GM12878 (cell line): ENCODE measurements around the gene IFRD2. TPM values are rescaled to one million over a fixed set of nuclear protein-coding genes. Genes with fewer than 3 reads are reported as not detected.

ENCODE experiments used
- E2F4 ChIP-seq: IDR thresholded peaks from 2 replicates; pipeline ENCODE4 v1.6.1; 2012; ENCODE audit warnings: low read depth, low read length, improper control_type of control experiment
- ELK1 ChIP-seq: IDR thresholded peaks from 2 replicates; pipeline ENCODE4 v1.6.1; 2012; ENCODE audit warnings: low read depth, low read length, improper control_type of control experiment
- EP300 ChIP-seq, 2 experiments: fragments of 150-350 bp in 1 of 2; IDR thresholded peaks; 2 replicates each; pipeline ENCODE4 v1.6.1; 2011 to 2012; ENCODE audit warnings: low read depth in 2 of 2, low read length in 2 of 2, borderline replicate concordance in 1 of 2, improper control_type of control experiment in 1 of 2, inconsistent platforms in 1 of 2; ENCODE audit not compliant: control insufficient read depth in 1 of 2
- EZH2 ChIP-seq: IDR thresholded peaks from 2 replicates; pipeline ENCODE4 v1.6.1; 2012; ENCODE audit warnings: low read depth, mild to moderate bottlenecking, control low read depth, inconsistent platforms, low read length, borderline replicate concordance; ENCODE audit not compliant: control insufficient read depth
- FOS ChIP-seq: IDR thresholded peaks from 3 replicates; pipeline ENCODE4 v1.6.1; 2011; ENCODE audit warnings: borderline replicate concordance; ENCODE audit not compliant: insufficient read length; ENCODE audit errors: extremely low read depth
- FOXK2 ChIP-seq: fragments of 450-650 bp; IDR thresholded peaks from 2 replicates; pipeline ENCODE4 v1.6.1; 2017; ENCODE audit warnings: mild to moderate bottlenecking, moderate library complexity
- HCFC1 ChIP-seq: fragments of 150-350 bp; IDR thresholded peaks from 2 replicates; pipeline ENCODE4 v1.6.1; 2014; ENCODE audit warnings: low read length
- IRF4 ChIP-seq: IDR thresholded peaks from 2 replicates; pipeline ENCODE4 v1.6.1; 2011; ENCODE audit warnings: low read depth, low read length
- KLF5 ChIP-seq: fragments of 450-650 bp; IDR thresholded peaks from 2 replicates; pipeline ENCODE4 v1.6.1; 2014; ENCODE audit warnings: mild to moderate bottlenecking; ENCODE audit not compliant: partially characterized antibody
- MYB ChIP-seq: fragments of 150-350 bp; IDR thresholded peaks from 2 replicates; pipeline ENCODE4 v1.6.1; 2014; ENCODE audit warnings: mild to moderate bottlenecking, low read depth, low read length, borderline replicate concordance
- MYC ChIP-seq: IDR thresholded peaks from 2 replicates; pipeline ENCODE4 v1.6.1; 2011; ENCODE audit warnings: mild to moderate bottlenecking, low read length, moderate library complexity, inconsistent platforms; ENCODE audit not compliant: insufficient read depth, insufficient replicate concordance, insufficient read length, severe bottlenecking
- NFYB ChIP-seq: IDR thresholded peaks from 2 replicates; pipeline ENCODE4 v1.6.1; 2011; ENCODE audit warnings: low read depth, mild to moderate bottlenecking, low read length, improper control_type of control experiment, moderate library complexity; ENCODE audit not compliant: insufficient read depth
- NR2C2 ChIP-seq: IDR thresholded peaks from 2 replicates; pipeline ENCODE4 v1.6.1; 2011; ENCODE audit warnings: borderline replicate concordance, low read depth; ENCODE audit not compliant: control insufficient read depth, insufficient read length
- PML ChIP-seq: IDR thresholded peaks from 2 replicates; pipeline ENCODE4 v1.6.1; 2012; ENCODE audit warnings: low read length, inconsistent platforms
- POLR2AphosphoS5 ChIP-seq: IDR thresholded peaks from 2 replicates; pipeline ENCODE4 v1.6.1; 2011; ENCODE audit warnings: mild to moderate bottlenecking, low read length, inconsistent platforms
- POU2F2 ChIP-seq: IDR thresholded peaks from 3 replicates; pipeline ENCODE4 v1.6.1; 2011; ENCODE audit warnings: low read depth, mild to moderate bottlenecking, low read length, borderline replicate concordance
- SIX5 ChIP-seq: IDR thresholded peaks from 2 replicates; pipeline ENCODE4 v1.6.1; 2011; ENCODE audit warnings: mild to moderate bottlenecking, low read depth, low read length, moderate library complexity; ENCODE audit not compliant: severe bottlenecking
- SPI1 ChIP-seq: IDR thresholded peaks from 2 replicates; pipeline ENCODE4 v1.6.1; 2011; ENCODE audit warnings: low read depth, mild to moderate bottlenecking, low read length, moderate library complexity, borderline replicate concordance; ENCODE audit not compliant: insufficient read depth
- SREBF2 ChIP-seq: IDR thresholded peaks from 2 replicates; pipeline ENCODE4 v1.6.1; 2012; ENCODE audit warnings: mild to moderate bottlenecking, low read length
- SUZ12 ChIP-seq: fragments of 200-600 bp; sonication (generic); IDR thresholded peaks from one replicate; pipeline ENCODE4 v1.6.1; 2018; ENCODE audit warnings: antibody characterized with exemption, mild to moderate bottlenecking; ENCODE audit not compliant: unreplicated experiment
- TBL1XR1 ChIP-seq: IDR thresholded peaks from 2 replicates; pipeline ENCODE4 v1.6.1; 2012; ENCODE audit warnings: low read depth, low read length, improper control_type of control experiment
- ZBTB4 ChIP-seq: fragments of 450-650 bp; formaldehyde crosslinking; IDR thresholded peaks from 2 replicates; pipeline ENCODE4 v1.4.0; 2022; ENCODE audit warnings: mild to moderate bottlenecking, moderate library complexity
- ZNF24 ChIP-seq: fragments of 450-650 bp; IDR thresholded peaks from 2 replicates; pipeline ENCODE4 v1.6.1; 2017; ENCODE audit warnings: antibody characterized with exemption, mild to moderate bottlenecking
- polyA plus RNA-seq, 11 experiments: library from polyadenylated mRNA; depleted of rRNA in 4 of 11; unstranded in 6 of 11; stranded (reverse) in 5 of 11; fragments of >200 nt; fragmentation: Nextera tagmentation in 4 of 11; fragmentation: Illumina TruSeq in 1 of 11; extraction: Ambion mirVana in 4 of 11; extraction: Trizol in 1 of 11; gene quantifications; 1 replicate in 1 of 11; 2 replicates in 10 of 11; pipeline versions ENCODE4 v1.2.1 to v1.2.3, GENCODE V29; 2011 to 2016; ENCODE audit warnings: inconsistent platforms in 2 of 11, missing spikeins in 2 of 11, low read depth in 1 of 11
- total RNA-seq, 4 experiments: library from RNA; depleted of rRNA in 3 of 4; stranded (reverse); fragments of >200 nt in 3 of 4; fragmentation: Illumina TruSeq in 1 of 4; extraction: Trizol in 1 of 4; gene quantifications; 2 replicates each; pipeline versions ENCODE4 v1.2.1 to v1.2.3, GENCODE V29; 2013 to 2021
- TF ChIP-seq, protein P1 (sequence below): fragments of 450-650 bp; IDR thresholded peaks from 2 replicates; pipeline ENCODE4 v1.6.1; 2014; ENCODE audit warnings: mild to moderate bottlenecking

Gene IFRD2
- total and polyA plus RNA-seq, 10 of the 15 experiments (the other 5 are each of a cell fraction or from before 2014, with no cell fraction given), result 19.1 to 153 (median 80.3) TPM

DNA sequence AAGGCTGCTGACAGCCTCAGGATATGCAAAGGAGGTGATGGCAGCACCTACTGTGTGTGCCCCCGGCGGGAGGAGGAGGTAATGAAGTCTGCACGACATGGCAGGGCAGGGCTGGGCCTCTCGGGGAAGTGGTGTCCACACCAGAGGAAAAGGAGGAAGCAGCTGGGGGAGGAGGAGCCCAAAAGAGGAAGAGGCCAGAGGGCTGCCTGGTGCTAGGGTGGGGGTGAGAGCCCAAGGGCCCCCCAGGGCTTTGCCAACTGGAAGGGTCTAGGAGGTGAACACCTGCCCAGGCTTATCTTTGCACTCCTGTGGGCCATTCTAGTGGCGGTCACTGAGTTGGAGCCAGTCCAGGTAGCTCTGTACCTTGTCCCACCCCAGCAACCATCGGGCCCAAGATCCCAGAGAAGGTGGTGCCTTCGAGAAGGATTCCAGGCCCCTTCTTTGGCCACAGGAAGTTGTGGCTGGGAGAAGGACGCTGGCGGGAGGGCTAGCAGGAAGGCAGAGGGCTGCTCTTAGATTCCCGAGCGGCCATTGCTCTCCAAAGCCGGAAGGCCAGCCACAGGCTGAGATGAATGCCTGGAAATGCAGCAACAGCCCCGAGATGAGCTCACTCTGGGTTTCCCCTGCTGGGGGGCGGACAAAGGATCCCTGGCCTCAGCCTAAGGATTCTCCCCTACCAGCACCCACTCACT lies 49.2 kb downstream of the IFRD2 start (continued):
- TF ChIP-seq, protein P1, sequence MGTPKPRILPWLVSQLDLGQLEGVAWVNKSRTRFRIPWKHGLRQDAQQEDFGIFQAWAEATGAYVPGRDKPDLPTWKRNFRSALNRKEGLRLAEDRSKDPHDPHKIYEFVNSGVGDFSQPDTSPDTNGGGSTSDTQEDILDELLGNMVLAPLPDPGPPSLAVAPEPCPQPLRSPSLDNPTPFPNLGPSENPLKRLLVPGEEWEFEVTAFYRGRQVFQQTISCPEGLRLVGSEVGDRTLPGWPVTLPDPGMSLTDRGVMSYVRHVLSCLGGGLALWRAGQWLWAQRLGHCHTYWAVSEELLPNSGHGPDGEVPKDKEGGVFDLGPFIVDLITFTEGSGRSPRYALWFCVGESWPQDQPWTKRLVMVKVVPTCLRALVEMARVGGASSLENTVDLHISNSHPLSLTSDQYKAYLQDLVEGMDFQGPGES, result no peak
- TF ChIP-seq MYC (no peak), IRF4 (no peak), POU2F2 (0 out of 3 replicates have a peak, but pooled peaks have one; percentile 18), ELK1 (no peak), EZH2 (no peak), SIX5 (no peak), NR2C2 (no peak), SREBF2 (no peak), FOXK2 (no peak), KLF5 (no peak), MYB (no peak), SUZ12 (no peak), NFYB (no peak), PML (no peak), ZBTB4 (CRISPR knock-in tag) (no peak), HCFC1 (no peak), ZNF24 (no peak), SPI1 (peak; percentile 91), FOS (no peak), EP300 (IDR thresholded peaks at IDR 0.05; ENCODE audit: borderline replicate concordance in 1 of 2, control insufficient read depth in 1 of 2, low read depth in 2 of 2, low read length in 2 of 2) (no peak), POLR2AphosphoS5 (no peak; the same call in 1 of the 2 replicates), TBL1XR1 (no peak), E2F4 (no peak)
